Lung (tissue), 12 donors: ENCODE results near the gene EIF6. TPM values are rescaled to one million over a fixed set of nuclear protein-coding genes. Genes with fewer than 3 reads are reported as not detected.

ENCODE experiments used
- ATAC-seq: fragments of 200-7000 bp; cut with Tn5 transposase; one replicate; pipeline ENCODE4 v1.9.1; 2020; ENCODE audit warnings: moderate number of reproducible peaks; ENCODE audit not compliant: insufficient read depth, low FRiP score
- DNase-seq, 3 donors: peaks; one replicate each; pipeline ENCODE4 v3.0.0-alpha.2; 2013 to 2017
- H3K27ac ChIP-seq, 2 donors: one replicate each; pipeline ENCODE4 v1.5.1; 2013; ENCODE audit warnings: mild to moderate bottlenecking in 2 of 2, moderate library complexity in 2 of 2, control low read depth in 1 of 2, inconsistent platforms in 1 of 2, low read depth in 1 of 2, low read length in 1 of 2
- H3K27me3 ChIP-seq, 3 donors: one replicate each; pipeline ENCODE4 v1.5.1; 2013; ENCODE audit warnings: low read length in 2 of 3; ENCODE audit not compliant: control insufficient read depth in 3 of 3, insufficient read depth in 3 of 3
- H3K36me3 ChIP-seq, 4 donors: one replicate each; pipeline ENCODE4 v1.5.1; 2013; ENCODE audit warnings: low read length in 4 of 4, mild to moderate bottlenecking in 1 of 4, moderate library complexity in 1 of 4; ENCODE audit not compliant: control insufficient read depth in 4 of 4, insufficient read depth in 4 of 4
- H3K4me1 ChIP-seq, 5 donors: one replicate each; pipeline ENCODE4 v1.5.1; 2013; ENCODE audit warnings: low read length in 5 of 5, mild to moderate bottlenecking in 2 of 5, moderate library complexity in 1 of 5; ENCODE audit not compliant: control insufficient read depth in 5 of 5, insufficient read depth in 5 of 5
- H3K4me3 ChIP-seq: one replicate; pipeline ENCODE4 v1.5.1; 2013; ENCODE audit warnings: mild to moderate bottlenecking, control low read depth, moderate library complexity
- H3K9ac ChIP-seq, 2 donors: one replicate each; pipeline ENCODE4 v1.5.1; 2013; ENCODE audit warnings: low read length in 2 of 2, control low read depth in 1 of 2; ENCODE audit not compliant: insufficient read depth in 1 of 2
- H3K9me3 ChIP-seq, 4 donors: one replicate each; pipeline ENCODE4 v1.5.1; 2013; ENCODE audit warnings: low read length in 3 of 4, mild to moderate bottlenecking in 1 of 4, moderate library complexity in 1 of 4; ENCODE audit not compliant: control insufficient read depth in 4 of 4, insufficient read depth in 3 of 4
- CTCF ChIP-seq: IDR thresholded peaks from 2 replicates; pipeline ENCODE4 v1.5.1; 2012; ENCODE audit warnings: mild to moderate bottlenecking; ENCODE audit errors: control extremely low read depth, extremely low read depth
- WGBS, 2 donors: extraction: QIAGEN DNeasy Blood & Tissue Kit; methylation state at CpG; one replicate each; pipeline ENCODE4 v1.1.7; 2013; 5-methylcytosine and 5-hydroxymethylcytosine counted together
- polyA plus RNA-seq, 2 donors: library from polyadenylated mRNA; stranded (reverse); fragments of 200-250 nt; gene quantifications; one replicate each; pipeline ENCODE4 v1.2.1, GENCODE V29; 2013
- total RNA-seq, 2 donors: library from RNA; depleted of rRNA in 1 of 2; stranded (reverse); fragments of >200 nt in 1 of 2; gene quantifications; one replicate each; pipeline ENCODE4 v1.2.1, GENCODE V29; 2014 to 2021
- donor health status: control.
- donor health status: control.
- donor health status: Bipolar disorder and iron deficiency.
- donor health status: healthy.
- donor health status: DM: yes; HTN: yes; CAD: no.

The EIF6 gene
- total and polyA plus RNA-seq, 4 donors: 47.8 to 191 (median 118) TPM

- H3K9ac ChIP-seq: no peak overlapping the region
- peak; percentile 88 for TF ChIP-seq CTCF
- ATAC-seq (no peak), DNase-seq (peak; percentile 82 to 88 (median 82))
- WGBS, 2 donors: 31 to 35% methylated on average over 18 of the region's 18 CpGs
- H3K4me1 ChIP-seq: peaks cover 0 to 10% (median 2%) of the 10 kb centered on the region in 5 donors
- peaks cover 0 to 10% (median 2%) of the 10 kb centered on the region in 4 donors for H3K36me3 ChIP-seq
- H3K27ac ChIP-seq: no peak overlapping the region
- H3K4me3 ChIP-seq: no peak overlapping the region
- H3K9me3 ChIP-seq: no peaks in the 10 kb centered on the region
- no peaks in the 10 kb centered on the region for H3K27me3 ChIP-seq
Measured at GRCh38 chr20:35303735-35304491, 19.3 kb upstream of the EIF6 start.

GRCh38 chr20:35303382-35303734 lies 18.8 kb upstream of the EIF6 start:
- no peak for DNase-seq
- Histone ChIP-seq H3K27ac (no peak overlapping the region), H3K27me3 (no peaks in the 10 kb centered on the region)

DNA sequence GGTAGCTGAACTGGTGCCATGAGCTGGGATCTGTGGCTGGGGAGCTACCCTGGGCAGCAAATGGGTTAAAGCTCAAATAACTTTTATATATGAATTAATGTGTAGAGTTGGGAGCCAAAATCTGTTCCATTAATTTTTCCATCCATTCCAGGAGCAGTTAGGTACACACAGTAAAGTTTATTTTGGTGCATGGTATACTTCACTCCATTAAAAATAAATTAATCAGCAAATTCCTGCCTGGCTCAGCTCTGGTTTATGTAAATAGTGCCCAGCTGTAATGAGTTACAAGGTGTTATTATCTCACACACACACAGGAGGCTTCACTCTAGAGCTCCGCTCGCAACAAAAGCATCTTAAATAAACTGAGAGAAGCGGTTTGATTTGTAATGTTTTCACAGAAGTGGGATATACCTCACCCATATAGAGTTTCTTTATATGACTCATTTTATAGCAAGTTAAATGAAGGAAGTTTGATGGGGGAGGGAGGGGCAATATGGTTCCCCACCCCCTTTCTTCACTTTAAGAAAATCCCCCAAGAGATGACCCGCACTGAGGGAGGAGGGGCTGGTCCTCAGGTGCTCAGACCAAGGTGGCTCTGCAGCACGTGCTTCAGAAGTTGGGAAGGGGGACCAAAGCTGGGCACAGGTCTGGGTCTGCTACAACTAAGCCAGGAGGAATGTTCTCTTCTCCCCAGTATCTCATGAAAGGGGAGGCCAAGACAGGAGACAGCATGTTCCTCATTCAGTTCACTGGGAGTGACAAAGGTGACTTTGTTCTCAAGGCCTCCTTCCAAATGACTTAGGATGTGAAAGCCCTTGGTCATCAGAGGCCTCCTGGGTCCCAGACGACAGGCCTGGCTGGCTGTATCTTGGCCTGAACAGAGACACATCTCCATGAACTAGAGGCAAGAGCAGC lies 18.1 kb upstream of the EIF6 start:
- WGBS, 2 donors: 86 to 87% methylated on average over 6 of the region's 6 CpGs
- Histone ChIP-seq H3K36me3 (peaks cover 0 to 10% (median 2%) of the 10 kb centered on the region in 4 donors), H3K4me3 (no peak overlapping the region), H3K9ac (no peak overlapping the region), H3K27ac (no peak overlapping the region), H3K4me1 (peaks cover 0 to 10% (median 2%) of the 10 kb centered on the region in 5 donors), H3K27me3 (no peaks in the 10 kb centered on the region), H3K9me3 (no peaks in the 10 kb centered on the region)
- ATAC-seq (no peak), DNase-seq (no peak)
- TF ChIP-seq CTCF: no peak

More at GRCh38 chr20:35303382-35303734, 18.8 kb upstream of the EIF6 start:
- 86 to 92% methylated on average over 11 of the region's 11 CpGs for WGBS, 2 donors
- TF ChIP-seq CTCF: no peak
- H3K36me3 ChIP-seq: peaks cover 0 to 10% (median 2%) of the 10 kb centered on the region in 4 donors
- H3K4me1 ChIP-seq: peaks cover 0 to 10% (median 2%) of the 10 kb centered on the region in 5 donors
- no peak for ATAC-seq
- H3K9ac ChIP-seq: no peak overlapping the region
- H3K4me3 ChIP-seq: no peak overlapping the region
- no peaks in the 10 kb centered on the region for H3K9me3 ChIP-seq
